NT2/D1 (cell line): ENCODE results near the gene CDH7.

Source experiments
- SUZ12 ChIP-seq: IDR thresholded peaks from 2 replicates; pipeline ENCODE4 v1.6.1; 2011; ENCODE audit not compliant: insufficient read length, insufficient read depth; ENCODE audit errors: extremely low read depth
- YY1 ChIP-seq: IDR thresholded peaks from 2 replicates; pipeline ENCODE4 v1.6.1; 2011; ENCODE audit not compliant: insufficient read length, insufficient read depth
- ZNF274 ChIP-seq: IDR thresholded peaks from 2 replicates; pipeline ENCODE4 v1.6.1; 2011; ENCODE audit warnings: mild to moderate bottlenecking, low read depth, low read length

GRCh38 chr18:65762556-65762955 lies 11.7 kb downstream of the CDH7 start:
- TF ChIP-seq YY1: no peak
- TF ChIP-seq ZNF274: no peak
- no peak for TF ChIP-seq SUZ12
